ENCODE measurements around the gene LTBP1.

The LTBP1 gene

GRCh38 chr2:33236482-33237385 is 290.0 kb downstream of the LTBP1 start:
- DNase-seq = no peak
- intact Hi-C loops (cut with DNase I) = no loop called here

DNA sequence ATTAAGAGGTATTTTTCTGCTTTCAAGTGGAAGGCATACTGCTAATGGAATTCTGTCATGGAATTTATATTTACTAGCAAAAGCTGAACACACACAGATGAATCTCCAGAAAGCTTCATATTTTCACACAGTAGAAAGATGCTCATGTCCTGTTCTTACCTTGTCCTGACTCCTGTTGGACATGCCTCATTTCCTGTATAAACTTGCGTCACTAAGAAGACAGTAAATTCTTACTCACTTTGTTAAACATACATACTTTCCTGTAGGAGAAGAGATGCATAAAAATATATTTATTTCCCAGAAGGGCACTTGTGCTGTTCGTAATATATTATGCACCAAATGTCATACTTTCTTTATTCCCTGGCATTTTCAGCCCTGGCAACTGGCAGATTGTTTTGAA is 291.4 kb downstream of the LTBP1 start:
- DNase-seq = no peak
- intact Hi-C loops (cut with DNase I) = no loop called here

GRCh38 chr2:33240178-33240577 is 293.4 kb downstream of the LTBP1 start:
- intact Hi-C loops (cut with DNase I) = no loop called here
- no peak for DNase-seq

DNA sequence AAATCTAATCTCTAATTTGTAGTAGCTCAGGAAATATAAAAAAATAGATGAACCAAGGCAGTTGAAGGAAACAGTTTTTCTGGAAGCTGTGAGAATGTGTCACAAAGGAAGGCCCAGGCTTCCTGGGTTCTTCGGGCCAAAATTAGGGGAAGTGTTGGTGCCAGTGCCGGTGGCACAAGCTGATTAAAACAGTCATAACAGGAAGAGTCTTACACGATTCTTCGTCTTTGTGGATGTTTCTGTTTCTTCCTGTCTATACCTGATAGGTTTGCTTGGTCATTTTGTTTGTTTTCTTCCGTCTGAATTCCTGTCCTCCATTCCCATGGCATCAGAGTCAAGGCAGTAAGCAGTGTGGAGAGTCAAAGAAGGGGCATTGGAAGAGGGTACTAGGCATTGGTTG is 294.3 kb downstream of the LTBP1 start:
- no peak for DNase-seq
- intact Hi-C loops (cut with DNase I) = no loop called here

- intact Hi-C loops (cut with DNase I) = no loop called here
- no peak for DNase-seq
These were observed 294.8 kb downstream of the LTBP1 start for GRCh38 chr2:33241581-33241980.

DNA sequence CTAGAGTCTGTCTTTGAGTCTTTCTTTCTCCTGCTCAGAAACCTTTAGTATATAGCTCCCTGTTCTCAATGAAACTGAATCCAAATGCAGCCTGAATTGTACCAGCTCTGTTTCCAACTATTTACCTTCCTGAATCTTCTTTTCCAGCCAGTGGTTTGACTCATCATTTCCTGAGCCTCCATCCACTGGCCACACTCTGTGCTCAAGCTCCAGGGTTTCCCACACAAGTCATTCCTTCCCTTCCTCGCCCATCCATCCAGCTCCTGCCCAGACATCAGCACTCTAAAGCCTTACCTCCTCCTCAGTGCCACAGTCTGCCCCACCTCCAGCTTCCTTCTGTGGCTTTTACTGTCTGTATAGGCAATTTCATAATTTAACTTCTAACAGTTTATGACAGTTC is 296.1 kb downstream of the LTBP1 start:
- intact Hi-C loops (cut with DNase I) = no loop called here
- no peak for DNase-seq

- intact Hi-C loops (cut with DNase I) = no loop called here
- no peak for DNase-seq
These were observed 299.7 kb downstream of the LTBP1 start for GRCh38 chr2:33246432-33246831.

DNA sequence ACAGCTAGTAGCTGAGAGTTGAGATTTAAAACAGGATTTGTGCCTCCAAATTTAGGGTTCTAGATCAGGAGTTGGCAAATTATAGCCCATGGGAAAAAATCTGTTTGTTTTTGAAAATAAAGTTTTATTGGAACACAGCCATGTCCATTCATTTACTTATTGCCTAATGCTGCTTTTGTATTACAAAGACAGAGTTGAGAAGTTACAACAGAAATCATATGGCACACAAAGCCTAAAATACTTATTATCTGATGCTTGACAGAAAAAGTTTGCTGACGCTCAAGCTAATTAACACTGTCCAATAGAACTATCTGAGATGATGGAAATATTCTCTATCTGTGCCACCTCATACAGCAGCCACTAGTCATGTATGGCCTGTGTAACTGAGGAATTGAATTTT is 300.6 kb downstream of the LTBP1 start:
- intact Hi-C loops (cut with DNase I) = no loop called here
- no peak for DNase-seq

GRCh38 chr2:33250417-33251029 is 303.8 kb downstream of the LTBP1 start:
- intact Hi-C loops (cut with DNase I) = no loop called here
- no peak for DNase-seq

DNA sequence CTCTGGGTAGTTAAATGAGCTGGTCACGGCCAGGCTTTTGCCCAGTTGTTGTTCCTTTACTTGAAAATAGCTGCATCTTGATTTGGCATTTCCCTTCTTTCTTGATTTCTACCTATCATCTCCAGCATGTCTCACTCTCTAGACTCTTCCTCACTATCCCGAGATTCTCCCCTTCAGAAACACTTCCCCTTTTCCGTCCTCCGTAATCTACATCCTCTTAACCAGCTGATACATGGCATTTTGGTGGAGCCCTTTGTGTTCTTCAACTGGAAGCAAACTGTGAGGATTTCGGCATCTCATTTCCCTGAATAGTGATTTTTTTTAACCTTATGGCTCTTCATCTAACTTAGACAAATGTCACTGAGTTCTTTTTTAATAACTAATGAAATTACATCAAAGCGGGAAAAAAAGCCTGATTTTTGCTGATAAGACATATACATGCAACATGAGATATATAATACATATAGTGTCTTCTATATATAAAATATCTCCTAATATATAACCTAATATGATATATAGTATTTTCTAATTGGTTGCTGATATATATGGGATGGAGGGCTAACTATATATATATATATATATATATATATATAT is 309.5 kb downstream of the LTBP1 start:
- DNase-seq = no peak
- intact Hi-C loops (cut with DNase I) = no loop called here

GRCh38 chr2:33258387-33258786 is 311.6 kb downstream of the LTBP1 start:
- DNase-seq = no peak
- intact Hi-C loops (cut with DNase I) = no loop called here

GRCh38 chr2:33262097-33262496 is 315.3 kb downstream of the LTBP1 start:
- DNase-seq = no peak
- intact Hi-C loops (cut with DNase I) = loop anchor here (10.0 kb wide), 2 partner anchors 227 to 487 kb away; no protein-coding TSS in a partner anchor

- intact Hi-C loops (cut with DNase I) = loop anchor here (10.0 kb wide), 2 partner anchors 230 to 490 kb away; no protein-coding TSS in a partner anchor
- DNase-seq = no peak
These were observed 318.0 kb downstream of the LTBP1 start for GRCh38 chr2:33264766-33265165.

- intact Hi-C loops (cut with DNase I) = loop anchor here (10.0 kb wide), 2 partner anchors 231 to 491 kb away; no protein-coding TSS in a partner anchor
- DNase-seq = no peak
These were observed 319.0 kb downstream of the LTBP1 start for GRCh38 chr2:33265584-33266338.

DNA sequence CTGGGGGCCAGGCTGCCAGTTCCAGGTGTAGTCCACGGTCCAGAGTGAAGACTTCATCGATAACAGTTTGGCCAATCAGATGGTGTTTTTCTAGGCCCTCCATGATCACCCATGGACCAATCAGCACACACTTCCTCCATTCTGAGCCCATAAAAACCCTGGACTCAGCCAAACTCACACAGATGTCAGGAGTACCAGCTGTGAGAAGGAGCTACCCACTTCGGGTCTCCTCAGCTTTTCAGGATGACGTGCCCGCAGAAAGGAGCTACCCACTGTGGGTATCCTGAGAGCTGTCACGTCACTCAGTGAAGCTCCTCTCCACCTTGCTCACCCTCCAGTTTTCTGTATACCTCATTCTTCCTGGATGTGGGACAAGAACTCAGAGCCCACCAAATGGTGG is 319.7 kb downstream of the LTBP1 start:
- intact Hi-C loops (cut with DNase I) = loop anchor here (10.0 kb wide), 2 partner anchors 232 to 492 kb away; no protein-coding TSS in a partner anchor
- no peak for DNase-seq

DNA sequence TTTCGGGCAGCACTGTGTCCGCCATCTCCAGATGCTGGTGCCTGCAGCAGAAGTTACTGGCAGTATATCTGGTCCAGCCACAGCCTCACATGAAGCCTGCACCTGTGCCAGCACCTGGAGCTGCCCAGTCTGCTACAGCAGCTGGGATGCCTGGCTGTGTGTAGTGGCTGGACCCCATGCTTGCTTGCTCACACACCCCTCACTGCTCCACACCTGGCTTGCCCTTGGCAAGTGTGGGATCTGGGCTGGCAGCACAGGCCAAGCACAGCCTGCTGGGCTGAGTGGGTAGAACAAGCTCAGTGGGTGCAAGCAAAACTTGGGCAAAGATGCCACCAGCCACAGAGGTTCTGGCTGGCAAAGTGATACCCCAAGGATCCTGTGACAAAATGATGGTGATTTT is 320.3 kb downstream of the LTBP1 start:
- DNase-seq = no peak
- intact Hi-C loops (cut with DNase I) = loop anchor here (10.0 kb wide), 2 partner anchors 232 to 492 kb away; no protein-coding TSS in a partner anchor

DNA sequence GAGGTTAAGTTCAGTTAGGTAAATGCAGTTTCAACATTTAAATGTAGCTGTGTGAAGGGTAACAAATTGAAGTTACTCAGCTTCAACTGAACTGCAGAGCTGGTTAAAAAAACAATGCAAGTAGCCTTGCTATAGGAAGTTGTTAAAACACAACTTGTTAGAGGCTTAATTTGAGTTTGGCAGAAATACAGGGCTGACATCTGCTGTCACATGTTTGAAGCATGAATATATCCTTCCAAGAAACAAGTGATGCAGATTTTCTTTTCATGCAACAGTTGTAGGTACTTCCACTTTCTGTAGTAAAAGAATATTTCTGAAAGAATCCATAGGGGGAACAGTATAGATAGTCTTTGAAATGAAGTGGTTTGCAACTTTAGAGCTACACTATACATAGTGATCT is 321.0 kb downstream of the LTBP1 start:
- DNase-seq = no peak
- intact Hi-C loops (cut with DNase I) = loop anchor here (10.0 kb wide), 2 partner anchors 233 to 493 kb away; no protein-coding TSS in a partner anchor

GRCh38 chr2:33268246-33268831 is 321.6 kb downstream of the LTBP1 start:
- no peak for DNase-seq
- intact Hi-C loops (cut with DNase I) = loop anchor here (10.0 kb wide), 2 partner anchors 234 to 494 kb away; no protein-coding TSS in a partner anchor

DNA sequence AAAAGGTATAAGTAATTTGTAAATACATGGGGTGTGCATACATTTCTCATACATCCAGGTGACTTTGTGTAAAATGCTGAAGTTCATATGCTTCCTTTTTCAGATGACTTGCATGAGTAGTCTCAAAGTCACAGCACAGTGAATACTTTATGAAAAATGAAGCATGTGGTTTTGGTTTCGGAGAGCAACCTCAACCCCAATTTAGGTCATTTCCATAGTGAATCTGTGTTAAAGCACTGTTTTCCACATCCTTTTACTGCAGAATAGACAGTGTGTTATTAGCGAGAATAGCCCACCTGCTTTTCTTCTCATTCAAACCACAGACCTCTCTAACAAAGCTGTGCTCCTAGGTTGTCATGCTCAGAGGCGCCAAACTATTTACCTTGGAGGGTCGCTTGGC is 325.2 kb downstream of the LTBP1 start:
- intact Hi-C loops (cut with DNase I) = loop anchor here (10.0 kb wide), 1 partner anchor 103 kb away; no protein-coding TSS in a partner anchor
- no peak for DNase-seq

GRCh38 chr2:33273479-33273878 is 326.7 kb downstream of the LTBP1 start:
- intact Hi-C loops (cut with DNase I) = loop anchor here (10.0 kb wide), 1 partner anchor 101 kb away; no protein-coding TSS in a partner anchor
- no peak for DNase-seq
